HAP-1 (cell line): ENCODE data around the gene NAT16.
A peak's percentile ranks its signal among the peaks of the same experiment; 100 is the strongest.
"Not testable (repeated sequence)": the region's sequence is repeated elsewhere in the genome, so short reads cannot be mapped to it uniquely, and the experiment has no call there.

Source experiments
- DNase-seq, 2 experiments: peaks; one replicate each; pipeline ENCODE4 v3.0.0-alpha.2; 2016 to 2020; ENCODE audit warnings: low spot score in 2 of 2
- H3K27me3 ChIP-seq: fragments of 250-450 bp; sonication (Bioruptor Pico); 2 replicates; pipeline ENCODE4 v1.5.1; 2020; ENCODE audit warnings: low read depth, mild to moderate bottlenecking, moderate library complexity
- H3K36me3 ChIP-seq: fragments of 250-450 bp; sonication (Bioruptor Pico); replicated peaks from 2 replicates; pipeline ENCODE4 v1.5.1; 2020; ENCODE audit warnings: mild to moderate bottlenecking
- H3K4me1 ChIP-seq: fragments of 250-450 bp; sonication (Bioruptor Pico); 2 replicates; pipeline ENCODE4 v1.5.1; 2020; ENCODE audit warnings: mild to moderate bottlenecking
- H3K4me3 ChIP-seq: fragments of 250-450 bp; sonication (Bioruptor Pico); 2 replicates; pipeline ENCODE4 v1.5.1; 2020; ENCODE audit warnings: mild to moderate bottlenecking, moderate library complexity
- H3K9me3 ChIP-seq: fragments of 250-450 bp; sonication (Bioruptor Pico); 2 replicates; pipeline ENCODE4 v1.5.1; 2020; ENCODE audit warnings: mild to moderate bottlenecking, moderate library complexity
- in situ Hi-C: fragments of 300-500 bp; cut with MboI; formaldehyde crosslinking; loops from 3 replicates; pipeline ENCODE4 v1.14.3; 2020; ENCODE audit warnings: low sequenced_read_pairs, inconsistent platforms, mixed read lengths

Gene NAT16

GRCh38 chr7:101126651-101127459 is 53.2 kb downstream of the NAT16 start, which contains the start of gene SERPINE1:
TSS of gene SERPINE1 (plus strand) at chr7:101127104. CDS start at chr7:101128394, 1,290 bp downstream.
- H3K4me1 ChIP-seq: peaks cover 3% of the 10 kb centered on the region; the same call in 1 of the 2 replicates
- H3K27me3 ChIP-seq: no peaks in the 10 kb centered on the region
- H3K9me3 ChIP-seq: no peaks in the 10 kb centered on the region
- no peak within 1 kb of the TSS for H3K4me3 ChIP-seq
- no peaks in the 10 kb centered on the region for H3K36me3 ChIP-seq
- in situ Hi-C loops: loop anchor here (25.0 kb wide), 1 partner anchor 1135 kb away; no protein-coding TSS in a partner anchor
- peak in 1 of 2 experiments; percentile 53 for DNase-seq

- in situ Hi-C loops: loop anchor here (25.0 kb wide), 1 partner anchor 1136 kb away; no protein-coding TSS in a partner anchor
- Histone ChIP-seq H3K4me3 (no peak overlapping the region), H3K4me1 (peaks cover 3% of the 10 kb centered on the region; the same call in 1 of the 2 replicates), H3K36me3 (no peaks in the 10 kb centered on the region), H3K9me3 (no peaks in the 10 kb centered on the region), H3K27me3 (no peaks in the 10 kb centered on the region)
- peak in 1 of 2 experiments; percentile 19 for DNase-seq
Measured at GRCh38 chr7:101125989-101126650, 54.0 kb downstream of the NAT16 start.

DNA sequence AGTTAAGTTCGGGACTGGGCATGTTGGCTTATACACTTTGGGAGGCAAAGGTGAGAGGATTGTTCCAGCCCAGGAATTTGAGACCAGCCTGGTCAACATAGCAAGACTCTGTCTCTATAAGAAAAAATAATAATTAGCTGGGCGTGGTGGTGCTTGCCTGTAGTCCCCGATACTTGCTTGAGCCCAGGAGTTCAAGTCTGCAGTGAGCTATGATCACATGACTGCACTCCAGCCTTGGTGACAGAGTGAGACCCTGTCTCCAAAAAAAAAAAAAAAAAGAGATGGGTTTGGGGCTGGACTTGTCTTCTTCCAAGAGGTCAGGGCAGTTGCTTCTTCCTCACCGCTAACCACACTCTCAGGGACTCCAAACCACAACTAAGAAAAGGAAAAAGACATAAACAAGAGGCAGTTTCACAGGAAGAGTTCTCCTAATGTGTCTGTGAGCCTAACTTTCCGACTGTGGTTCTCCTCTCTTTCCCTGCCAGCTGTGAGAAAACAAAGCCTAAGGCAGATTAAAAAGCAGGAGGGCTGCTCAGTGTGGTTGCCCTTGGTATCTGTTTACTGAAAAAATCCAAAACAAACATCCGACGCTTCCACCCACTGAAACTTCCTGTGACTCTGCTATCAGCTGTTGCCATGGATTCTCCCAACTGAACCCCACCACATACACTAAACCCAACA is 55.6 kb downstream of the NAT16 start:
- DNase-seq: no peak
- no peaks in the 10 kb centered on the region for H3K27me3 ChIP-seq

GRCh38 chr7:101123703-101124068 is 56.4 kb downstream of the NAT16 start:
- DNase-seq: no peak
- Histone ChIP-seq H3K36me3 (no peaks in the 10 kb centered on the region), H3K4me1 (peaks cover 3% of the 10 kb centered on the region; the same call in 1 of the 2 replicates), H3K9me3 (no peaks in the 10 kb centered on the region), H3K27me3 (no peaks in the 10 kb centered on the region), H3K4me3 (no peak overlapping the region)
- in situ Hi-C loops: no loop called here

More for the DNA sequence above, 55.6 kb downstream of the NAT16 start:
- Histone ChIP-seq H3K4me3 (no peak overlapping the region), H3K9me3 (no peaks in the 10 kb centered on the region), H3K36me3 (no peaks in the 10 kb centered on the region), H3K4me1 (peaks cover 3% of the 10 kb centered on the region; the same call in 1 of the 2 replicates)
- in situ Hi-C loops: loop anchor here (25.0 kb wide), 1 partner anchor 1138 kb away; no protein-coding TSS in a partner anchor

- Histone ChIP-seq H3K9me3 (no peaks in the 10 kb centered on the region), H3K4me3 (no peak overlapping the region), H3K4me1 (peaks cover 3% of the 10 kb centered on the region; the same call in 1 of the 2 replicates), H3K36me3 (no peaks in the 10 kb centered on the region), H3K27me3 (no peaks in the 10 kb centered on the region)
- DNase-seq: no peak
- in situ Hi-C loops: no loop called here
Measured at GRCh38 chr7:101122933-101123702, 57.0 kb downstream of the NAT16 start.

DNA sequence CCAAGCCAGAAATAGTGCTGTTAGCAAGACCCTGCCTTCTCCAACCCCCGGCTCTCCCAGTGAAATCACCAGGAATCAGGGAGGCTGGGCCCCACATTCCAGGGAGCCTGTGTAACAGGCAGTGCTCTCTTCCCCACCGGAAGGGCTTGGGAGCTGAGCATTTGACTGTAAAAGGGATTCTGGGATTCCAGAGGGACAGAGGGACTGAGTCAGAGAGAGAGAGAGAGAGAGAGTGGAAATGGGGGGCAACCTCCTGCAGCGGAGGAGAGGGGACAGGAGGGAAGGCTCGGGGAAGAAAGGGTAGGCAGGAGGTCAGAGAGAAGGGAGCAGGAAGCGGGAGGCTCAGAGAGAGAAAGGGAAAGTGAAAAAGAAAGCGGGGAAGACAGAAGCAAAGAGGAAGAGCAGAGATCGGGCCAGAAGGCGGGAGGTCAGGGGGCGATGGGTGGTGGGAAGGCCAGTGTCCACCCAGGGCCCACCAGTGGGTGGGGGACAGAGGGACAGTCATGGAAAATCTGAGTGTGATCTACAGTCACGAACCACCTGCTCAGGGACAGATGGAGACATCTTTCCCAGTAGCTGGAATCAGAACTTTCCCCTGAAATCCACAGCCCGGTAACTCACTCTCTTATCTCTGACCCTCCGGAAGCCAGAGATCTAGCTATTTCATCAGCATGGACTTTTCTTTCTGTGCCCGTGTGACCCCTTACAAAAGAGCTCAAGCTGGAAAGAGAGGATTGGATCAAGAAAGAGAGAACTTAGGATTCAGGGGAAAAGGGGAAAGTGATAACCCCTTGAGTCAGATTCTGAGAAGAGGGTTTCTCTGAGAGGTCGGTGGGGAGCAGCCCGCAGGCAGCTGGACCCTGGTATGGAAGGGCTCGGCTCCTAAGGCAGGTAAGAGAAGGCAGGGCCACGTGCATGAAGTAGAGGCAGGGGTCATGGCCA is 57.8 kb downstream of the NAT16 start:
- peak in 1 of 2 experiments; percentile 32 for DNase-seq
- in situ Hi-C loops: no loop called here
- H3K4me1 ChIP-seq: peaks cover 3% of the 10 kb centered on the region; the same call in 1 of the 2 replicates

GRCh38 chr7:101121631-101121990 is 58.5 kb downstream of the NAT16 start:
- H3K27me3 ChIP-seq, H3K4me3 ChIP-seq, DNase-seq, H3K4me1 ChIP-seq, H3K9me3 ChIP-seq, in situ Hi-C loops, H3K36me3 ChIP-seq: not testable (repeated sequence)

More for the DNA sequence above, 57.8 kb downstream of the NAT16 start:
- Histone ChIP-seq H3K27me3 (no peaks in the 10 kb centered on the region), H3K9me3 (no peaks in the 10 kb centered on the region), H3K4me3 (no peak overlapping the region), H3K36me3 (no peaks in the 10 kb centered on the region)
